ENCODE data around the gene GRIN3A.
A peak's percentile ranks its signal among the peaks of the same experiment; 100 is the strongest.
"Not testable (repeated sequence)": the region's sequence is repeated elsewhere in the genome, so short reads cannot be mapped to it uniquely, and the experiment has no call there.

Gene GRIN3A

GRCh38 chr9:101574731-101575333, 163.6 kb downstream of the GRIN3A start:
- no peak for DNase-seq

- no peak for DNase-seq
These were observed 166.1 kb downstream of the GRIN3A start for GRCh38 chr9:101572316-101572715.

GRCh38 chr9:101571114-101571513, 167.3 kb downstream of the GRIN3A start:
- DNase-seq: no peak

GRCh38 chr9:101569741-101570501, 168.5 kb downstream of the GRIN3A start:
- DNase-seq: no peak

GRCh38 chr9:101567725-101568350, 170.6 kb downstream of the GRIN3A start:
- DNase-seq: no peak

- peak; percentile 10 to 15 for DNase-seq
These were observed 171.3 kb downstream of the GRIN3A start for GRCh38 chr9:101566904-101567724.

GRCh38 chr9:101564252-101564651, 174.2 kb downstream of the GRIN3A start:
- DNase-seq: no peak

GRCh38 chr9:101562966-101563365, 175.5 kb downstream of the GRIN3A start:
- DNase-seq: no peak

- DNase-seq: no peak
These were observed 176.7 kb downstream of the GRIN3A start for GRCh38 chr9:101561740-101562139.

GRCh38 chr9:101549472-101550098, 188.9 kb downstream of the GRIN3A start:
- not testable (repeated sequence) for DNase-seq

GRCh38 chr9:101543098-101543735, 195.2 kb downstream of the GRIN3A start:
- no peak for DNase-seq

GRCh38 chr9:101540069-101540468, 198.4 kb downstream of the GRIN3A start:
- no peak for DNase-seq

GRCh38 chr9:101536938-101537337, 201.5 kb downstream of the GRIN3A start:
- peak in 1 of 2 donors; percentile 20 for DNase-seq

- DNase-seq: no peak
These were observed 202.1 kb downstream of the GRIN3A start for GRCh38 chr9:101536351-101536750.

GRCh38 chr9:101533334-101534204, 204.9 kb downstream of the GRIN3A start, which contains the start of gene RNF20:
Gene RNF20, plus strand, starts transcription at chr9:101533853. Its CDS starts 1,571 bp downstream, at chr9:101535424.
- DNase-seq: peak; percentile 98

- peak; percentile 85 to 88 for DNase-seq
These were observed 208.3 kb downstream of the GRIN3A start for GRCh38 chr9:101530076-101530711.

GRCh38 chr9:101528015-101528414, 210.4 kb downstream of the GRIN3A start:
- no peak for DNase-seq

GRCh38 chr9:101527066-101527465, 211.4 kb downstream of the GRIN3A start:
- no peak for DNase-seq

- no peak for DNase-seq
These were observed 214.1 kb downstream of the GRIN3A start for GRCh38 chr9:101524371-101524770.

All from inflammatory macrophage (primary cell).